CD4-positive, alpha-beta T cell treated with Interleukin-12 subunit alpha and Interleukin-12 subunit beta, for 1 hour (primary cell): ENCODE data around the gene PPP4R1.
A peak's percentile ranks its signal among the peaks of the same experiment; 100 is the strongest.

Experiments
- DNase-seq: peaks from one replicate; pipeline ENCODE4 v3.0.0-alpha.2; 2020

PPP4R1 gene

DNA sequence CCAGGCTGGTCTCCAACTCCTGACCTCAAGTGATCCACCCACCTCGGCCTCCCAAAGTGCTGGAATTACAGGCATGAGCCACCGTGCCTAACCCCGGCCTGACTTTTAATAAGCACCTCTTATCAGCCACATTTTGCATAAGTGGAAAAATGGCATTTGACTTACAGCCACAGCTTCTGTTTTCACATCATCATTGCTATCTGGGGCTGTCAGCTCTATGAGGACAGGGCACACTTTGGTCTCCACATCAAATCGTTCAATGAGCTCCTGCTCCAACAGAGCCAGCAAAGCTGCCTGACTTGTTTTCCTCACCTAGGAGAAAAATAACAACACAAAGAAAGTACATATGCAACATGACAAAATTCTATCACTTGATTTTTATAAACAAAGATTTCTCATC, 26.4 kb downstream of the PPP4R1 start:
- no peak for DNase-seq

DNA sequence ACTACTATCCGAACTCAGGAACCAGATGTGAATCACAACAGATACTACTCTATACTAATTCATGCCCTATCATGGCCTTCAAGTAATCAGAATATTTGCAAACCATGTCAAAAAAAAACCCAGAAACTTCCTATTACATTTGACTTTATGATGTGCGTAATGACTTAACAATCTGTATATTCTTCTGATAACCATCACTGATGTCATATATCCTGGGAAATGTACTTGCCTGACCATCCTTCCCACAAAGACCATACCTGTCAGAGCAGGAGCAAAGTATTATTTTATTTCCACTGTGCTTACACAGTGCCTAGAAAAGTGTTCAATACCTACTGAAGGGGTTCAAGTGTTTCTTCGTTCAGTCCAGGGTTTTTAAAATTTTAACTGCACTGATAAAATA, 27.5 kb downstream of the PPP4R1 start:
- no peak for DNase-seq

DNA sequence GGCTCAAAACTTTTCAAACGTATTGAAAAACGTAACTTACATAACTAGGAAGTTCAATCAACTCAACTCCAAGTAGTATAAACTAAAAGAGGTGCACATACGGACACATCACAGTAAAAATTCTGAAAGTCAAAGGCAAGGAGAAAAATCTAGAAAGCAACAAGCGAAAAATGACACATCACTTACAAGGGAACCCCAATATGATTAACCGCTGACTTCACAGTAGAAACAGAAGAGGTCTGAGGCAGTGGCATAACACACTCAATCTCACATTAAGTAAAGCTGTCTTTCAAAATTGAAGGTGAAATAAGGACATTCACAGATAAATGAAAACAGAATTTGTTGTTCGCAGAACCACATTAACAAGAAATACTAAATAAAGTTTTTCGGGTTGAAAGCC, 32.7 kb downstream of the PPP4R1 start:
- no peak for DNase-seq

DNA sequence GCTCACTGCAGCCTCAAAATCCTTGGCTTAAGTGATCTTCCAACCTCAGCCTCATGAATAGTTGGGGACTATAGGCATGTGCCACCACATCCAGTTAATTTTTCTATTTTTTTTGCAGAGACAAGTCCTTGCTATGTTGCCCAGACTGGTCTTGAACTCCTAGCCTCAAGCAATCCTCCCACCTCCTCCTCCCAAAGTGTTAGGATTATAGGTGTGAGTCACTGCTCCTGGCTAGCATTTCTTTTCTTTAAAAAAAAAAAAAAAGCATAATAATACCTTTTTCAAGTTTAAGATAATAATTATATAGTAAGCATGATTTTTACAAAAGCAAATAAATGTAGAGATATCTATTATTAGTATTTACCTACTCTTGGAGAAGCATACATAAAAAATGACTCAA, 36.1 kb downstream of the PPP4R1 start:
- no peak for DNase-seq

DNA sequence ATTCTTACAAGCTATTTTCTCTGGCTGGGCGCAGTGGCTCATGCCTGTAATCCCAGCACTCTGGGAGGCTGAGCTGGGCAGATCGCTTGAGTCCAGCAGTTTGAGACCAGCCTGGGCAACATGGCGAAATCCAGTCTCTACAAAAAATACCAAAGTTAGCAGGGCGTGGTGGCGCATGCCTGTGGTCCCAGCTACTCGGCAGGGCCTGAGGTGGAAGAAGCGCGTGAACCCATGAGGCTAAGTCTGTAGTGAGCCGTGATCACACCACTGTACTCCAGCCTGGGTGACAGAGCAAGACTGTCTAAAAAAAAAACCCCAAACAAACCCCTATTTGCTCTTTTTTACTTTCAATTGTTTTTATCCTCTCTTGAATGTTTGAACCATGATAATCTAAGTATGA, 37.0 kb downstream of the PPP4R1 start:
- DNase-seq = no peak

DNA sequence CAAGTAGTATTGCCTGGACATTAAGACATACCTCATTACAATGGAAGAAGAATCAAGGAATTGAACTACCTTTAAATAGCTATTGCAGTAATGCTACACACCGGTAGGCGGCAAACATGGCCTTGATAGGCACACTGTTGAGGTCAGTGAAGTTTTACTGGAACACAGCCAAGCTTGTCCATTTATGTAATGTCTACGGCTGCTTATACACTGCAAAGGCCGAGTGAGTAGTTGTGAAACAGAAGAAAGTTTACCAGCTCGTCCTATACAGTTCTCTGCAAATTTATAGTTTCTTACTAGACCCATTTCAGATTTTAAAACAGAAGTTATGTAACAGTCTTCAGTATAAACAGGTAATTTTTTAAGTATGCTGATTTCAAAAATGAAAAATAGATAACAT, 38.8 kb downstream of the PPP4R1 start:
- DNase-seq = peak; percentile 34

DNA sequence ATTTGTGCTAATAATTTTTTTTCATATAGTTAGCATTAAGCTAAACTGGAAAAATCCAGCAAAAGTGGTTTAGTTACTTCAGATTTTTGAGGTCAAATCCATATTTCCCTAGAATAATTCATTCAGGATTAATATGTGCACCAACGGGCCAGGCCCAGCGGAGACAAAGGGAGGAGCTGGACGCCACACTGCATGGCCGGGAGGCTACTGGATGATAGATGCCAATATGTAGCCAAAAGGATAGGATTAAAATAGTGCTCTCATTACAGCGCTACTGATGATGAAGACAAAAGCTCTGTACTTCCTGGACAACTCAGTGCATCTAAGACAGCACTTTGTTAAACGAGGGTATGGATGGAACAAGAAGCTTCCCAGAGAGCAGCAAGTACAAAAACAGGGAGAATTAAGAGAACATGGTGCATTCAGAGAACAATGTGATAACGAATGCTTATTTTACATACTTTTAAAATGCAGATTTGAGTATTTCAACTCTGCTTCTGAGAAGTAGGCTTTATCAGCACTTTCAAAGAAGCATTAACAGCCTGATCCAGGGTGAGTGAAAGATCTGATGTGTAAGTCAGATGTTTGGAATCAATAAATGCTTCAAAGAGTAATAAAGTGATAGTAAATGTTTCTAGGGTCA, 39.8 kb downstream of the PPP4R1 start:
- DNase-seq = no peak

DNA sequence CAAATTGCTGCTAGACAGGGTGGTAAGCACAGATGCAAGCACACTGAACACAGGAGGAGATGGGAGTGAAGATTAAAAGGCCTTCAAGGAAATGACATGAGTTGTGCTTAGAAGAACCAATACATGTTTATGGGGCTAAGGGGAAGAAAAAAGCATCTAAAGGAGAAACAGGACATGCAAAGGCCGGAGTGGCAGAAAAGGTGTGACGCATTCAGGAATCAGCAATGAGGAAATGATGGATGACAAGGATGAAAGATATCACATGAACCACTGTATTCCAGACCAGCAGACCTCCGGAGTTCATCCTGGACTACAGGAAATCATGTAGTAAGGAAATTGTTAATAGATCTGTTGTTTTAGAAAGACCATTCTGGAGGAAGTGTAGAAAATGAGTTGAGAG, 42.8 kb downstream of the PPP4R1 start:
- no peak for DNase-seq

DNA sequence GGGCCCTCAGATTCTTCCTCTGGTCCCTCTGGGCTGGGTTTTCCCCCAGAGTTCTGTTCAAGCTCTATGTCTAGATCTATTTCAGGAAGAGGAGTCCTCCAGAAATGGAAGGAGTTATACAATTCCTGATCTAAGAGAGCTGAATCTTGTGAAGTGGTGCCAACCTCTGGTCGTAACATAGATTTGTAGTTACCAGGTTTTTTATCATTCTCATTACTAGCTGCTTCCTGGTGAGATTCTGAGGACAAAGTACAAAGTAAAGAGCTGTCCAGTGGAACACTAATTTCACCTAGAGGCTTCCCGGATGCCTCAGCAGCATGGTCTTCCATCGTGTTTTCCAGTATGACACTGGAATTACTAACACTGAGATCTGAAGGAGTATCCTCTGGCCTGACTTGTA, 44.1 kb downstream of the PPP4R1 start:
- DNase-seq = no peak

DNA sequence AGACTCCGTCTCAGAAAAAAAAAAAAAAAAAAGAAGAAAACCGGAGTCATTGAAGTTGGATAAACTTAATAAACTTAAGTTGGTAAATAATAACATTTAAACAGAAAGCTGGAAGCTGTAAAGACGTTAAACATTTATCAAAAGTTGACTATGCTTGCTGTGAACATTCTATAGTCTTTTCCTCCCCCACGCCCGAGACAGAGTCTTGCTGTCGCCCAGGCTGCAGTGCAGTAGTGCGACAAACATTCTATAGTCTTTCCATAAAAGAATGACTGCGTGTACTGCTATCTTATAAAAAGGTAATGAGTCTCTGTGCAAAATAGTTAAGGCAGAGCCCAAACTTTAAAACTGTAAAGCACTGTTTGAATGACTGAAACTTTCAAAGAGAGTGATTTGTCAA, 45.2 kb downstream of the PPP4R1 start:
- no peak for DNase-seq

DNA sequence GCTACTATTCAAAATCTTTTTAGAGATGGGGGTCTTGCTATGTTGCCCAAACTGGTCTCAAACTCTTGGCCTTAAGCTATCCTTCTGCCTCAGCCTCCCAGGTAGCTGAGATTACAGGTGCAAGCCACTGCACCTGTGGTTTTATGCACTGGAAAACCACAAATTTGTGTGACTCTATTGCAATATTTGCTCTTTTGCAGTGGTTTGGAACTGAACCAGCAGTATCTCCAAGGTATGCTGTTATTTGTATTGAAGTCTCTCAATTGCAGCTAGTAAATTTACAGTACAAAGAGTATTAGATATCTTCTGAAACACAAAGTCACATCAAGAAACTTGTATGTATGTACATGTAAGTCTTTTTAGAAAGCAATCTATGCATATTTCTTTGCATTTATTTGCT, 46.2 kb downstream of the PPP4R1 start:
- no peak for DNase-seq

DNA sequence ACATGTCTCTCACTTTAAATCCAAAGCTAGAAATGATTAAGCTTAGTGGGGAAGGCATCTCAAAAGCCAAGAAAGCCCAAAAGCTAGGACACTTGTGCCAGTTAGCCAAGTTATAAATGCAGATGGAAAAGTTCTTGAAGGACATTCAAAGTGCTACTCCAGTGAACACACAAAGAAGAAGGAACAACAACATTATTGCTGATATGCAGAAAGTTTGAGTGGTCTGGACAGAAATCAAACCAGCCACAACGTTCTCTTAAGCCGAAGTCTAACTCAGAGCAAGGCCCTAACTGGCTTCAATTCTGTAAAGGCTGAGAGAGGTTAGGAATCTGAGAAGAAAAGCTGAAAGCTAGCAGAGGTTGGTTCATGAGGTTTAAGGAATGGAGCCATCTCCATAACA, 49.0 kb downstream of the PPP4R1 start:
- DNase-seq = no peak

DNA sequence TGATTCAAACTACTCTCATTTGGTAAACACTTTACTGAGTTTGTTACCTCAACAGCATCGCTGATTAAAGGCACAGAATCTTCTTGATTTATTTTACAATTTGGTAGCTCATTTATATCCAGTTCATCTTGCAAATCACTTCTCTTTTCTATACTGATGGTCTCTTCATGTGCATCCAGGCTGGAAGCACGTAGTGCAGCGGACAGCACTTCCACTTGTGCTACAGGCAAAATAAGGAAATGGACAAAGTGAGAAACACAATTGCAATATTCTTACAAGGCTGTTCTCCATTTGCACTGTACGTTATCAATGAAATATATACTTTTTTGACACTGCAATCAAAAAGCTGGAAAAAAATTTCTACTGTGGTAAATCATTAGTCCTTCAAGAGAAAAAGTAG, 51.0 kb downstream of the PPP4R1 start:
- DNase-seq = no peak

DNA sequence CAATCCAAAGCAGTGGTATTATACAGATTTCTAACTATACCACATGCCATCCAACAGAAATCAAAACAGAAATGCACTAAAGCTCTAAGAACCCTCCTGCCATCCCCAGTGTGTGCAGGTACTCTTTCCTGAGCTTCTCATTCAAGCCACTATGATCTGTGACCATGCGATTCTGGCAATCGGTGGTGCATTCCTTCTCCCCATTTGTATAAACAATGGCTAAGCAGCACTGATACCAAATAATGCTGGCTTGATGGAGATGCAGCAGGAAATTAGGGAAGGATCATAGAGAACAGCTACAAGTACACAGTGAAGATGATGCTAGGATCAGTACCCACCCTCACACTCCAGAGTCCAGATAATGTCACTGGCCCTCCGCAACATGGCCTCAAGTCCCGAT, 51.8 kb downstream of the PPP4R1 start:
- DNase-seq = no peak

DNA sequence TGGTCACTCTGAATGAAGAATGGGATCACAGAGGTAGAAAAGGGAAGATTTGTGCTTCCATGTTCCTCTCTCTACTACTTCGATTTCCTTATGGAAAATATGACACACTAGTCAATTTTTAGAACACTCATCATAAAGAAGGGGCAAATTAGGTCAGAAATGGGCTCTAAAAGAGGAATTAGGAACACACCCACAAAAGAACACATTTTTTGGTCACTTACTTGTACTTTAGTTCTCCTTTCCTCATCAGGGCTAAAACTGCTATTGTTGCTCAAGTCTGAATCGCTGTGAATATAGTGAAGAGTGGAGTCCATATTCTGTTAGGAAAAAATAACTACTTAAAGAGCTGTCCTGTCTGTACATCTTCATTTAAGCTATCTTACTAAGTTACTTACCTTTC, 52.6 kb downstream of the PPP4R1 start:
- DNase-seq = no peak

DNA sequence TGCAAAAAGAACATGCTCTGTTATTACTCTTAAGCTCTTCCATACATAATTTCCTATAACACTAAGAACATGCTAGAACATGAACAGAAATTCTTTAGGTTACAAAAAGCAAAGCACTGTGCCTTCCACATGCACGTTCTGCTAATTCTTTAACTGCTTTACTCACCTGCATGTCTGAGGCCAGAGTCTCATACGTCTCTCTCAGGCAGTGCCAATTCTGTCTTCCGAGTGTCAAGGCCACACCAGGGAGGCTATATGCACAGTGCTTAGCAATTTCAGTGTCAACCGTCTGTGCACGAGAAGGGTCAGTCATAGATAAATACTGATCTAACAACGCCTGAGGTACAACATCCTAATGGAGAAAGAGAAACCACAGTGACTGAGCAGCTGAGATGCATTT, 55.1 kb downstream of the PPP4R1 start:
- no peak for DNase-seq

DNA sequence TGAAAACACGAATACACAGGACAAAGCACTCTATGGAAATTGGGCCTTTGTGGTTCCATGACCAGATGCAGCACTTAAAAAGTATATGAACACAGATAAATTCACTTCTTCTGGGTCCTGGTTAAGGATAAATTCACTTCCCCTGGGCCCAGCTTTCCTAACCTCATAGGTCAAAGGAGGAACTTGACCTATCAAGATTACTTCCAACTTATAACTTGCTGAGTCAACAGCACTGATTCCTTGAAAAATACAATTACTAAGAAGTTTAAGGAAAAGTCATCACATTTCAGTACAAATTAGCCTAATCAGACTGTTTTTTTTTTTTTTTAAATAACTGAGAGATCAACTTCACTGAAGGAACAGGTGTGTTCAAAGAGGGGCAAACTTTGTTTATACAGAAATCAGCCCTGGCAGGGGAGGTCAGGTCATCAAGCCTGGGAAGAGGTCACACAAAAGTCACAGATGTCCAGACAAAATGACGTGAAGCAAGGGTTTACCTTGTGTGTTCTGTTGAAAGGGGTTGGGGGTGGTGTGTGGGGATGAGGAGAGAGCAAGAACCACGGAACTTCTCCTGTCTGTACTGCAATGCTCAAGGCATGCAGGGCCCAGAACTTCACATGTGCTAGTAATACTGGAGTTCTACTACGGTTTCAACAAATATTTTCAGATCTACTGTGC, 55.8 kb downstream of the PPP4R1 start:
- DNase-seq = no peak

DNA sequence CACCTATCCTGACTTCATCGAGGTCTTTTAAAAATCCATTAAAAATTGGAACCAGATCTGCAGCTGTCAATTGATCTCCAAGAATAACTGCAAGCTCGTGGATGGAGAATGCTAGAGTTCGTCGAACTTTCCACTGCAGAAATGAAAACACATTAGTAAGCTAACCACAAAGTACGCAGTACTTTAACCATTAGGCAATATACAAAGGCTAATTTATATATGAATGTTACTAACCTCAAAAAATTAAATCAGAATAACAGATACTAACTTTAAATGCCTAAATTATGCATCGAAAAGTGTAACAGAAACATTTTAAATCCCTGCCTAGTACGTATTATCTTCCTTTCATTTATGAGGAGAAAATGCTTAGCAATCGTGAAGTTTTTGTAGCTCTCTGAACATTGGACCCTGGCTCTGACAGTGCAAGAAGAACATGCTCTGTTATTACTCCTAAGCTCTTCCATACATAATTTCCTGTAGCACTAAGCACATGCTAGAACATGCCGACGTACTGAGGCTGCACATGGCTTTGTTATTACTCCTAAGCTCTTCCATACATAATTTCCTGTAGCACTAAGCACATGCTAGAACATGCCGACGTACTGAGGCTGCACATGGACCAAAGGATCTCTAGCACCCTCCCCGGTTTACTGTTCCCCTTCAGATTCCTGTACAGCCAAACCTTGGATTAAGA, 57.0 kb downstream of the PPP4R1 start:
- DNase-seq = no peak

DNA sequence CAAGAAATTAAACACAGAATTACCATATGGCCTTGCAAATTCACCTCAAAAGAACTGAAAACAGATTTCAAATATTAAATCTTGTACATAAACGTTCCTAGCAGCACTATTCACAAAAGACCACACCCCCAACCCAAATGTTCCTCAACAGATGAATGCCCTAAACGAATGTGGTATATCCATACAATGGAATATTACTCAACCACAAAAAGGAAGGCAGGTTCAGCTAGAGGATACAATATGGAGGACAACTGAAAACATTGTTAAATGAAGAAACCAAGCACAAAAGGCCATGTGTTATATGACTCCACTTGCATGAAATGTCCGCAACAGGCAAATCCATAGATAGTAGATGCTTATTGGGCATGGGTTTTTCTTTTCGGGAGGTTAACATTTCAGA, 61.7 kb downstream of the PPP4R1 start:
- DNase-seq = no peak

DNA sequence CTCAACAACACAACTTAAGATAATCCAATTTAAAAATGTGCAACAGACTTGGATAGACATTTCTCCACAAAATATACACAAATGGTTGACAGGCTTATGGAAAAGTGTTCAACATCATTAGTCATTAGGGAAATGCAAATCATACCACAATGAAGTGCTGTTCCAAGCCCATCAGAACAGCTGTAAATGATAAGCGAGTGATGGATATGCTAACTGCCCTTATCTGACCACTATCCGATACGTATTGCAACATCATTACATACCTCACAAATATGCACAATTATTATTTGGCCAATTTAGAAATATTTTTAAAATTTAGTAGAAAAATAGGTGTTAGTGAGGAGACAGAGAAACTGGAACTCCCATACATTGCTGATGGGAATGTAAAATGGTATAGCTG, 62.2 kb downstream of the PPP4R1 start:
- no peak for DNase-seq

DNA sequence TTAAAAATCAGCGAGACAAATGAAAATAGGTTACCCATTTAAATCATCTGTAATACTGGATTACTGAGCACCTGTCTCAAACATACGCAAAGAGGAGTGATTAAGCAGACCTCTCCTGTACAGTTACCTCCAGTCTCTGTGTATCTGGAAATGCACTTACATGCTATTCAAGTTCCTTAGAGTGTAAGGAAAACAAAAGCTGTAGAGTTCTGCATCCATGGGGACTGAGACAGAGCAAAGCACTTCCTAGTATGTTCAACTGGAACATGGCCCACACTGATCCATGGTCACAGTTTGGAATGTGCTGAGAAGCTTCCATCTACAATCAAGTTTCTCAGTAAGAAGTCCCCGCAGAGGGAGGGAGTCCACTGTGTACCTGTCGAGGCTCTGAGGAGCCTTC, 63.9 kb downstream of the PPP4R1 start:
- DNase-seq = no peak

DNA sequence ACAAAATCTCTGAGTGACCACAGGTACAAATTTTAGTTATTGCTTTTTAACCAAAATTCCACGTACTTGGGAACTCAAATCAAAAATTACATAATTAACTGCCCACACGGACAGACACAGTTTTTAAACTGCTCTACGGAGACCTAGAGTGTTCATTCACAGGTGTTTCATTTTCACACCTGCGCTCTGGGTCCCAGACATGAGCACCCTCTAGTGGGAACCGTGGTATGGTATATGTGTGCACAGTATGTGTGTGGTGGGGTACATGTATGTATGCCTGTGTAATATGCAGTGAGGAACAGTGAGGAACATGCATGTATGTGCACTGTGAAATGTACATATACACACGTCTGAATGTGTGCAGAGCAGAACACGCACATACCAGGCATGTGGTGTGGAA, 65.0 kb downstream of the PPP4R1 start:
- DNase-seq = no peak

DNA sequence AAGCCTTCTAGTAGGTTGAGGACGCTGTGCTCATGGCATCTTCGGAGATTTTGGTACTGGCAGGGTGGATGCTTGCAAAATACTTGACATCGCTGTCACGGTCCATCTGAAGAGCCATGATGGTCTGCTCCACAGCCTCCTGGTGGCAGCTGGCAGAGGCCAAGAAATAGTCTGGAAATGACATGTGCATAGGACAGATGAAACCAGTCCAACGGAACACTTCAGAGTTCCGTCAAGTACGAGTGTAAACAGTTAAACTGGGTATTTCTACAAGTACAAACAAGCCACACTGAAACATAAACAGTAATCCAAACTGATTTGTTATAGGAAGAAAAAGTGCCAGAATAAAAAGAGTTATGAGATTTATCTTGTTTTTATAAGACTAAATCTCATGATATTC, 66.6 kb downstream of the PPP4R1 start:
- no peak for DNase-seq

DNA sequence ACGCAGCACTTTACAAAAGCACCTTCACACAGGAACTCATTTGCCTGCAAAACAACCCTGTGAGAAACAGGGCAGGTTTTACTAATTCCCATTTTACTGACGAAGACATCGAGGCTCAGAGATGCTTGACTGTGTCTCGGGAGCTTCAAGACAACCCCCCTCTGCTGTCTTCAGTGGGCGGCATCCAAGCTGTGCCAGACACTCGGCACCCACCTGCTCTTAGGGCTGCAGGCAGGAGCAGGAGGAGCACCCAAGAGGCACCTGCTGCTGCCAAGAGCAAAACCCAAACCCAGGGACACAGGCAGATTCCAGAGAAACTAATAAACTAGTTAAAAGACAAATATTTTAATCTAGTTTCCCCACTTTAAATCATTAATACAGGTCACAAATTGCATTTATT, 67.9 kb downstream of the PPP4R1 start:
- no peak for DNase-seq

DNA sequence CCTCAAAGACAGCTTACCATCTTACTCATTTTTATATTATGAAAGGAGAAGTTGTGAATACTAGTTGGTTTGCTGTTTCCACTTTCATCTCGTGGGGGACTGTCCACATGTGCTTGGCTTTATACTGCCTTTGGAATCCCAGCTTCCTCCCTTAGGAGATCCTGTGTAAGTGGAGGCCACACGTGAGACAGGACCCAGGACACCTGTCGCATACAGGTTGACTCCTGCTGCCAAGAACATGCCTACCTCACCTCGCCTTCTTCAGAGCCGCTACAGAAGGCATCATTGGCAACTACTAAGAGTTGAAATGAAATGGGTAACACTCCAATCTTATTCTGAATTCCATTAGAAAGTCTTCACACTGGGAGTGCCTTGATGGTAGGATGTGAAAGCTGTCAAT, 69.3 kb downstream of the PPP4R1 start:
- no peak for DNase-seq
